Skeletal muscle tissue (tissue), 4 donors: ENCODE data around the gene IL17C. TPM values are rescaled to one million over a fixed set of nuclear protein-coding genes. Genes with fewer than 3 reads are reported as not detected.
A peak's percentile ranks its signal among the peaks of the same experiment; 100 is the strongest.

Experiments
- H3K27ac ChIP-seq: one replicate; pipeline ENCODE4 v1.7.0; 2013; ENCODE audit warnings: mild to moderate bottlenecking, low read depth, low read length, inconsistent platforms
- H3K27me3 ChIP-seq, 3 donors: one replicate each; pipeline ENCODE4 v1.7.0; 2013; ENCODE audit warnings: low read length in 3 of 3; ENCODE audit not compliant: control insufficient read depth in 3 of 3, insufficient read depth in 3 of 3
- H3K36me3 ChIP-seq, 3 donors: one replicate each; pipeline ENCODE4 v1.7.0; 2013; ENCODE audit warnings: low read length in 3 of 3; ENCODE audit not compliant: control insufficient read depth in 3 of 3, insufficient read depth in 3 of 3
- H3K4me1 ChIP-seq, 3 donors: one replicate each; pipeline ENCODE4 v1.7.0; 2013; ENCODE audit warnings: low read length in 3 of 3, mild to moderate bottlenecking in 3 of 3; ENCODE audit not compliant: control insufficient read depth in 3 of 3, insufficient read depth in 3 of 3
- H3K4me3 ChIP-seq, 3 donors: one replicate each; pipeline ENCODE4 v1.7.0; 2013; ENCODE audit warnings: low read length in 3 of 3
- H3K9ac ChIP-seq, 3 donors: one replicate each; pipeline ENCODE4 v1.7.0; 2013; ENCODE audit warnings: low read length in 3 of 3, mild to moderate bottlenecking in 3 of 3, moderate library complexity in 2 of 3, low read depth in 1 of 3
- H3K9me3 ChIP-seq, 3 donors: one replicate each; pipeline ENCODE4 v1.7.0; 2013; ENCODE audit warnings: low read length in 3 of 3; ENCODE audit not compliant: control insufficient read depth in 3 of 3
- total RNA-seq: library from RNA; depleted of rRNA; stranded (reverse); fragments of >200 nt; gene quantifications from one replicate; pipeline ENCODE4 v1.2.3, GENCODE V29; 2014
- donor health status: Osteomylitis.

The IL17C gene
- total RNA-seq, 1 donor from 2014 or later, result not detected

GRCh38 chr16:88643644-88643932, 5.2 kb downstream of the IL17C start:
- no peak overlapping the region for H3K9ac ChIP-seq
- H3K9me3 ChIP-seq, result no peaks in the 10 kb centered on the region
- no peak overlapping the region for H3K4me3 ChIP-seq
- H3K4me1 ChIP-seq, result peaks cover 3 to 13% (median 5%) of the 10 kb centered on the region in 3 donors
- H3K36me3 ChIP-seq, result no peaks in the 10 kb centered on the region
- H3K27me3 ChIP-seq, result peaks cover 22 to 26% (median 24%) of the 10 kb centered on the region in 3 donors
- H3K27ac ChIP-seq, result no peak overlapping the region

- no peaks in the 10 kb centered on the region for H3K36me3 ChIP-seq
- H3K4me3 ChIP-seq, result no peak overlapping the region
- peaks cover 0 to 7% (median 0%) of the 10 kb centered on the region in 3 donors for H3K4me1 ChIP-seq
- no peak overlapping the region for H3K9ac ChIP-seq
- H3K9me3 ChIP-seq, result no peaks in the 10 kb centered on the region
- H3K27ac ChIP-seq, result no peak overlapping the region
- H3K27me3 ChIP-seq, result peaks cover 4 to 7% (median 5%) of the 10 kb centered on the region in 3 donors
Observed at GRCh38 chr16:88645455-88645854, 7.1 kb downstream of the IL17C start.

GRCh38 chr16:88645941-88646340, 7.6 kb downstream of the IL17C start:
- no peak overlapping the region for H3K4me3 ChIP-seq
- H3K9ac ChIP-seq, result no peak overlapping the region
- peaks cover 0 to 2% (median under 1%) of the 10 kb centered on the region in 3 donors for H3K27me3 ChIP-seq
- H3K27ac ChIP-seq, result no peak overlapping the region
- no peaks in the 10 kb centered on the region for H3K36me3 ChIP-seq
- H3K4me1 ChIP-seq, result peaks cover 3 to 7% (median 3%) of the 10 kb centered on the region in 3 donors
- H3K9me3 ChIP-seq, result no peaks in the 10 kb centered on the region

DNA sequence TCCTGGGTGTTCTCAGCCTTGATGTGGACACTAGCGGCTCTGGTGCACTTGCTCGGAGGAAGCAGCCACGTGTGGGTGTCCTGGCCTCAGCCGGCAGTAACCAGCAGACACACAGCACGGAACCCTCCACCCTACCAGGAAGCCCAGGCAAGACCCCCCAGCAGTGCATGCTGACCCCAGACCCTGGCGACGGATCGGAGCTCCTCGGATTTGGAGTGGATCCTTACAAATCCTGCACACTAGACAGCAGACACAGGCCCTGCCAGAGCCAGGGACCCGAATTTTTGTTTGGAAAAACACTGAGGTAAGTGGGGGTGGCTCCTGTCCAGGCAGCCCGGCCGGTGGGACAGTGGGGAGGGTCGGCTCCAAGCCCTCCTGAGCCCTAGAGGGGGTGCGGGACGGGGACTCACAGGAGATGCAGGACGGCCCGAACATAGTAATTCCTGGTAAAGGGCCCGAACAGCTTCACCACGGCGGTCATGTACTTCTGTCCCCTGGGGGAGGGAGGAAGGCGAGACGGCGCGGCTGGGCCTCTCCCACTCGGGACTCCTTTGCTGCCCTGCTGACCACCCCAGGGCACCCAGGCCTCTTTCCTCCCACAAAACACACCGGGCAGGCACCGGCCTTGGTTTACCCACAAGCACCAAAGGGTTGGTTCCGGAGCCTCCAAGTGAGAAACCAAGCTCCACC, 8.1 kb downstream of the IL17C start:
- no peak overlapping the region for H3K9ac ChIP-seq
- no peak overlapping the region for H3K4me3 ChIP-seq
- no peaks in the 10 kb centered on the region for H3K36me3 ChIP-seq
- H3K4me1 ChIP-seq, result peaks cover 7 to 12% (median 8%) of the 10 kb centered on the region in 3 donors
- no peaks in the 10 kb centered on the region for H3K9me3 ChIP-seq
- H3K27me3 ChIP-seq, result no peaks in the 10 kb centered on the region
- H3K27ac ChIP-seq, result no peak overlapping the region

- peaks cover 12 to 13% (median 13%) of the 10 kb centered on the region in 3 donors for H3K4me1 ChIP-seq
- no peaks in the 10 kb centered on the region for H3K9me3 ChIP-seq
- H3K9ac ChIP-seq, result no peak overlapping the region
- no peak overlapping the region for H3K27ac ChIP-seq
- H3K27me3 ChIP-seq, result no peaks in the 10 kb centered on the region
- peaks cover 0 to under 1% (median 0%) of the 10 kb centered on the region in 3 donors for H3K36me3 ChIP-seq
- no peak overlapping the region for H3K4me3 ChIP-seq
Observed at GRCh38 chr16:88647178-88648070, 9.1 kb downstream of the IL17C start.

- H3K27ac ChIP-seq, result no peak overlapping the region
- peaks cover 6 to 10% (median 7%) of the 10 kb centered on the region in 3 donors for H3K36me3 ChIP-seq
- H3K9me3 ChIP-seq, result no peaks in the 10 kb centered on the region
- peaks cover 12 to 13% (median 13%) of the 10 kb centered on the region in 3 donors for H3K4me1 ChIP-seq
- no peak overlapping the region for H3K9ac ChIP-seq
- no peaks in the 10 kb centered on the region for H3K27me3 ChIP-seq
- peak overlapping the region in 1 of 3 donors; percentile 62 for H3K4me3 ChIP-seq
Observed at GRCh38 chr16:88649195-88649923, 11.0 kb downstream of the IL17C start.

GRCh38 chr16:88649924-88650748, 11.8 kb downstream of the IL17C start:
- Histone ChIP-seq H3K9me3 (no peaks in the 10 kb centered on the region), H3K4me1 (peaks cover 12 to 13% (median 13%) of the 10 kb centered on the region in 3 donors), H3K27me3 (no peaks in the 10 kb centered on the region), H3K4me3 (peak overlapping the region; percentile 62 to 67 (median 65)), H3K9ac (peak overlapping the region in 2 of 3 donors; percentile 50 to 66), H3K27ac (peak overlapping the region; percentile 19), H3K36me3 (peaks cover 9 to 17% (median 15%) of the 10 kb centered on the region in 3 donors)

DNA sequence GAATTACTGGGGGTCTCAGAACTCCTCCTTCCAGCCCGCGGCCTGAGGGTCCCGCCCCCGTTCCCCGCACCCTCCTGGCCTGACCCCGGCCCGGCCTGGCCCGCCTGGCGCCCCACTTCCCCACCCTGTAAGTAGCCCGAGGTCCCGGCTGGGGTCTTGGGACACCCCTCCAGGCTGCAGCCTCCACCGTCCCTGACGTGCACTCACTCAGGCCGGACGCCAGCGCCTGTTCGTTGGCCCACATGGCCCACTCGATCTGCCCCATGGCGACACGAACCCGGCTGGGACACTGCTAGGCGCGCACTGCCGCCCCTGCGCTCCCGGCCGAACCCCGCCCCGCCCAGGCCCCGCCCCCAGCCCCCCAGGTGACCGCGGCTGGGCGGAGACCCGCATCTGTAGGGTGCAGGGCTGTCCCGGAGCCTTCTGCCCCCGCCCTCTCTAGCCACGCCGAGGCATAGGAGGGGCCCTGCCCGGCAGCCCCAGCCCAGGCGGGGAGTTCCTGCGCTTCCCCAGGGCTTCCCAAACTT, 12.4 kb downstream of the IL17C start, which contains the start of gene CYBA:
Gene CYBA (minus strand): TSS at position 305 of the 527 bp plus-strand sequence. CDS start 40 bp downstream, at position 265.
- Histone ChIP-seq H3K9ac (peak within 1 kb of the TSS; percentile 66 to 74 (median 67)), H3K4me1 (peaks cover 12 to 13% (median 13%) of the 10 kb centered on the region in 3 donors), H3K27ac (peak within 1 kb of the TSS; percentile 40), H3K27me3 (no peaks in the 10 kb centered on the region), H3K4me3 (peak within 1 kb of the TSS; percentile 62 to 68 (median 65)), H3K36me3 (peaks cover 12 to 18% (median 17%) of the 10 kb centered on the region in 3 donors), H3K9me3 (no peaks in the 10 kb centered on the region)
